ENCODE data around the gene MIS12. TPM values are rescaled to one million over a fixed set of nuclear protein-coding genes. Genes with fewer than 3 reads are reported as not detected.

Gene MIS12
- total RNA-seq, 1 experiment from 2014 or later, result 14.7 TPM

DNA sequence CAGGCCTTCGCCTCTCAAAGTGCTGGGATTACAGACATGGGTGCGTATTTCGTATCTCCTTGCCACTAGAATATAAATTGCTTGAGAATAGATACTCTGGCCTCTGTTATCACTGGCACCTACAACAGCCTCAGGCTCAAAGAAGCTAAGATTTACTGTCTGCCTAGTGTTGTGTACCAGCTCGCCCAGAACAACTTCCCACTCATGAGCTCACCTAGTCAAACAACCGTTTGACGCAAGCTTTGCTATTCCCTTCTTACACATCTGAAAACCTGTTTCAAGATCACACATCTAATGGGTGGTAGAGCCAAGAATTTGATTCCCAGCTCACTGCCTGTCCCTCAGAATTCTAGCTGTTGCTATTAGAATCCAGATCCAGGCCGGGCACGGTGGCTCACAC lies 24.4 kb downstream of the MIS12 start:
- Histone ChIP-seq H3K27me3 (ENCODE audit: insufficient read depth, low read length) (no peaks in the 10 kb centered on the region), H3K9me3 (ENCODE audit: control insufficient read depth in 1 of 2, insufficient read depth in 1 of 2, low read depth in 1 of 2, low read length in 2 of 2) (no peaks in the 10 kb centered on the region), H3K4me3 (replicated peaks in 1 of 2; ENCODE audit: low read depth in 1 of 2, low read length in 2 of 2) (no peak overlapping the region), H3K9me2 (ENCODE audit: insufficient read depth) (no peaks in the 10 kb centered on the region), H3K27ac (ENCODE audit: low read depth, low read length) (no peak overlapping the region), H4K20me1 (ENCODE audit: insufficient read depth) (no peaks in the 10 kb centered on the region), H3K4me2 (ENCODE audit: low read length) (no peak overlapping the region), H3K4me1 (ENCODE audit: control insufficient read depth in 1 of 2, insufficient read depth in 2 of 2, low read length in 2 of 2) (peaks cover 2 to 6% of the 10 kb centered on the region in 2 experiments; a peak in 3 of 4 replicates), H3K36me3 (ENCODE audit: control insufficient read depth in 1 of 2, insufficient read depth in 2 of 2, low read length in 2 of 2) (no peaks in the 10 kb centered on the region), H3K9ac (ENCODE audit: low read length) (no peak overlapping the region), H3K79me2 (ENCODE audit: insufficient read depth, low read length) (no peaks in the 10 kb centered on the region), H2AFZ (ENCODE audit: low read depth, low read length, poor library complexity, severe bottlenecking) (no peak overlapping the region)
- POLR2A ChIA-PET, result no interaction called here
- TF ChIP-seq EZH2phosphoT487 (IDR thresholded peaks at IDR 0.05; ENCODE audit: borderline replicate concordance), result no peak
- TF ChIP-seq, protein P1, sequence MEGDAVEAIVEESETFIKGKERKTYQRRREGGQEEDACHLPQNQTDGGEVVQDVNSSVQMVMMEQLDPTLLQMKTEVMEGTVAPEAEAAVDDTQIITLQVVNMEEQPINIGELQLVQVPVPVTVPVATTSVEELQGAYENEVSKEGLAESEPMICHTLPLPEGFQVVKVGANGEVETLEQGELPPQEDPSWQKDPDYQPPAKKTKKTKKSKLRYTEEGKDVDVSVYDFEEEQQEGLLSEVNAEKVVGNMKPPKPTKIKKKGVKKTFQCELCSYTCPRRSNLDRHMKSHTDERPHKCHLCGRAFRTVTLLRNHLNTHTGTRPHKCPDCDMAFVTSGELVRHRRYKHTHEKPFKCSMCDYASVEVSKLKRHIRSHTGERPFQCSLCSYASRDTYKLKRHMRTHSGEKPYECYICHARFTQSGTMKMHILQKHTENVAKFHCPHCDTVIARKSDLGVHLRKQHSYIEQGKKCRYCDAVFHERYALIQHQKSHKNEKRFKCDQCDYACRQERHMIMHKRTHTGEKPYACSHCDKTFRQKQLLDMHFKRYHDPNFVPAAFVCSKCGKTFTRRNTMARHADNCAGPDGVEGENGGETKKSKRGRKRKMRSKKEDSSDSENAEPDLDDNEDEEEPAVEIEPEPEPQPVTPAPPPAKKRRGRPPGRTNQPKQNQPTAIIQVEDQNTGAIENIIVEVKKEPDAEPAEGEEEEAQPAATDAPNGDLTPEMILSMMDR (IDR thresholded peaks at IDR 0.05 in 2 of 3, conservative IDR thresholded peaks at IDR 0.05 in 1 of 3; ENCODE audit: borderline replicate concordance in 1 of 3, insufficient read depth in 1 of 3, low read depth in 2 of 3, low read length in 2 of 3), result no peak
- TF ChIP-seq SP1 (IDR thresholded peaks at IDR 0.05; ENCODE audit: low read depth), result no peak
- TF ChIP-seq ZNF274 (IDR thresholded peaks at IDR 0.05; ENCODE audit: low read depth, low read length), result no peak
- no peak for TF ChIP-seq SRF (IDR thresholded peaks at IDR 0.05; ENCODE audit: low read depth)
- no peak for TF ChIP-seq ZFX (IDR thresholded peaks at IDR 0.05)
- no peak for TF ChIP-seq ELF1 (IDR thresholded peaks at IDR 0.05; ENCODE audit: borderline replicate concordance, low read depth)
- TF ChIP-seq, protein P2, sequence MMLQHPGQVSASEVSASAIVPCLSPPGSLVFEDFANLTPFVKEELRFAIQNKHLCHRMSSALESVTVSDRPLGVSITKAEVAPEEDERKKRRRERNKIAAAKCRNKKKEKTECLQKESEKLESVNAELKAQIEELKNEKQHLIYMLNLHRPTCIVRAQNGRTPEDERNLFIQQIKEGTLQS (IDR thresholded peaks at IDR 0.05), result no peak
- TF ChIP-seq, protein P3, sequence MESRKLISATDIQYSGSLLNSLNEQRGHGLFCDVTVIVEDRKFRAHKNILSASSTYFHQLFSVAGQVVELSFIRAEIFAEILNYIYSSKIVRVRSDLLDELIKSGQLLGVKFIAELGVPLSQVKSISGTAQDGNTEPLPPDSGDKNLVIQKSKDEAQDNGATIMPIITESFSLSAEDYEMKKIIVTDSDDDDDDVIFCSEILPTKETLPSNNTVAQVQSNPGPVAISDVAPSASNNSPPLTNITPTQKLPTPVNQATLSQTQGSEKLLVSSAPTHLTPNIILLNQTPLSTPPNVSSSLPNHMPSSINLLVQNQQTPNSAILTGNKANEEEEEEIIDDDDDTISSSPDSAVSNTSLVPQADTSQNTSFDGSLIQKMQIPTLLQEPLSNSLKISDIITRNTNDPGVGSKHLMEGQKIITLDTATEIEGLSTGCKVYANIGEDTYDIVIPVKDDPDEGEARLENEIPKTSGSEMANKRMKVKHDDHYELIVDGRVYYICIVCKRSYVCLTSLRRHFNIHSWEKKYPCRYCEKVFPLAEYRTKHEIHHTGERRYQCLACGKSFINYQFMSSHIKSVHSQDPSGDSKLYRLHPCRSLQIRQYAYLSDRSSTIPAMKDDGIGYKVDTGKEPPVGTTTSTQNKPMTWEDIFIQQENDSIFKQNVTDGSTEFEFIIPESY (IDR thresholded peaks at IDR 0.05; ENCODE audit: extremely low read depth, insufficient replicate concordance, low read length), result no peak
- TF ChIP-seq CBX3 (IDR thresholded peaks at IDR 0.05; ENCODE audit: low read depth), result no peak
- TF ChIP-seq, protein P4, sequence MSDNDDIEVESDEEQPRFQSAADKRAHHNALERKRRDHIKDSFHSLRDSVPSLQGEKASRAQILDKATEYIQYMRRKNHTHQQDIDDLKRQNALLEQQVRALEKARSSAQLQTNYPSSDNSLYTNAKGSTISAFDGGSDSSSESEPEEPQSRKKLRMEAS (IDR thresholded peaks at IDR 0.05), result no peak
- TF ChIP-seq POLR2AphosphoS5 (IDR thresholded peaks at IDR 0.05; ENCODE audit: low read depth, low read length), result no peak
- intact Hi-C loops (cut with micrococcal nuclease), result no loop called here
- no peak for DNase-seq (ENCODE audit: low read depth, low spot score)
- no TSS peak for BruUV-seq (replicated peaks)
- RAD21 ChIA-PET (ENCODE audit: low non-redundant PET in 1 of 2, low total read pairs in 2 of 2, uncharacterized antibody in 2 of 2, unreplicated experiment in 2 of 2), result no interaction called here
- ATAC-seq, result no peak
- CTCF ChIA-PET, result no interaction called here
